Measurements from ENCODE around the gene RABGAP1L.
A peak's percentile ranks its signal among the peaks of the same experiment; 100 is the strongest.

RABGAP1L gene

GRCh38 chr1:174954073-174954460, 794.7 kb downstream of the RABGAP1L start:
- no peak for DNase-seq

GRCh38 chr1:174954671-174955669, 795.6 kb downstream of the RABGAP1L start:
- DNase-seq: no peak

GRCh38 chr1:174956086-174956485, 796.8 kb downstream of the RABGAP1L start:
- no peak for DNase-seq

GRCh38 chr1:174956976-174957375, 797.7 kb downstream of the RABGAP1L start:
- no peak for DNase-seq

- no peak for DNase-seq
Measured at GRCh38 chr1:174957829-174958228, 798.5 kb downstream of the RABGAP1L start.

- no peak for DNase-seq
Measured at GRCh38 chr1:174958396-174958795, 799.1 kb downstream of the RABGAP1L start.

- no peak for DNase-seq
Measured at GRCh38 chr1:174960362-174960761, 801.0 kb downstream of the RABGAP1L start.

- peak; percentile 41 for DNase-seq
Measured at GRCh38 chr1:174963529-174964125, 804.3 kb downstream of the RABGAP1L start.

- DNase-seq: peak; percentile 73
Measured at GRCh38 chr1:174964261-174964971, 805.1 kb downstream of the RABGAP1L start.

- peak; percentile 60 for DNase-seq
Measured at GRCh38 chr1:174964972-174965361, 805.6 kb downstream of the RABGAP1L start.

GRCh38 chr1:174965362-174966007, 806.2 kb downstream of the RABGAP1L start:
- DNase-seq: peak; percentile 35

- no peak for DNase-seq
Measured at GRCh38 chr1:174966008-174966572, 806.8 kb downstream of the RABGAP1L start.

GRCh38 chr1:174967845-174968705, 808.8 kb downstream of the RABGAP1L start:
- peak; percentile 63 for DNase-seq

- DNase-seq: peak; percentile 83
Measured at GRCh38 chr1:174968750-174969244, 809.5 kb downstream of the RABGAP1L start.

- DNase-seq: peak; percentile 45
Measured at GRCh38 chr1:174969977-174970376, 810.7 kb downstream of the RABGAP1L start.

GRCh38 chr1:174971466-174971865, 812.1 kb downstream of the RABGAP1L start:
- DNase-seq: no peak

- no peak for DNase-seq
Measured at GRCh38 chr1:174971902-174972301, 812.6 kb downstream of the RABGAP1L start.

- no peak for DNase-seq
Measured at GRCh38 chr1:174974711-174975119, 815.4 kb downstream of the RABGAP1L start.

GRCh38 chr1:174975764-174976163, 816.4 kb downstream of the RABGAP1L start:
- DNase-seq: no peak

- no peak for DNase-seq
Measured at GRCh38 chr1:174976436-174977108, 817.3 kb downstream of the RABGAP1L start.
